HG03060 (cell line): ENCODE results near the gene CD34.
"Not testable (repeated sequence)": the region's sequence is repeated elsewhere in the genome, so short reads cannot be mapped to it uniquely, and the experiment has no call there.

ENCODE experiments used
- ATAC-seq: cut with Tn5 transposase; IDR thresholded peaks from one replicate; pipeline ENCODE4 v1.9.1; 2021; ENCODE audit warnings: low read depth, moderate number of reproducible peaks; ENCODE audit not compliant: unreplicated experiment

The CD34 gene

GRCh38 chr1:207933205-207933800 lies 22.4 kb upstream of the CD34 start:
- ATAC-seq = no peak

DNA sequence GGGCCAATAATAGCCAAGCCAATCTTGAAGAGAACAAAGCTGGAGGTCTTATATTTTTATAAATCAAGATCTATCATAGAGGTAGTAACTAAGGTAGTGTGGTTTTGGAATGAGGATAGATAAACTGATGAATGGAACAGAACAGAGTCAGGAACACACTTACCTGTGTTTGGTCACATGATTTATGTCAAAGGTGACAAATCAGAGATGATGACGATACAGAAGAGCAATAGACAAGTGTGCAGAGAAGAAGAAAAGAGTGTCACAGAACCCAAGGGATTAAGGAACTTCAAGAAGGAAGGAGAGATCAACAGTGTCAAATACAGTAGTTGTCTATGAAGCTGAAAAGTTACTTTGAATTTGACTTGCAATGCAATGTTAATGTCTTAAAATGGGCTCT lies 16.1 kb upstream of the CD34 start:
- ATAC-seq = no peak

DNA sequence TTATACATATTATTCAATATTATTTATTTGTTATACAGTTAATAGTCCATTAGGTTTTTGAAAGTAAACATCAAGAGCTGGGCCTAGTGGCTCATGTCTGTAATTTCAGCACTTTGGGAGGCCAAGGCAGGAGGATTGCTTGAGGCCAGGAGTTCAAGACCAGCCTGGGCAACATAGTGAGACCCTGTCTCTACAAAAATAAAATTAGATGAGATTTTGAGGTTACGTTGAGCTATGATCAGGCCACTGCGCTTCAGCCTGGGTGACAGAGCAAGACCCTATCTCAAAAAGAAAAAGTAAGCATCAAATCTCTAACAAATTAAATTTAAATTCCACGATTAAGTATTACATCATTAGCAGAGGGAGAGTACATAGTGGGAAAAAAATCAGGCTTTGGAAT lies 15.0 kb upstream of the CD34 start:
- ATAC-seq = not testable (repeated sequence)

DNA sequence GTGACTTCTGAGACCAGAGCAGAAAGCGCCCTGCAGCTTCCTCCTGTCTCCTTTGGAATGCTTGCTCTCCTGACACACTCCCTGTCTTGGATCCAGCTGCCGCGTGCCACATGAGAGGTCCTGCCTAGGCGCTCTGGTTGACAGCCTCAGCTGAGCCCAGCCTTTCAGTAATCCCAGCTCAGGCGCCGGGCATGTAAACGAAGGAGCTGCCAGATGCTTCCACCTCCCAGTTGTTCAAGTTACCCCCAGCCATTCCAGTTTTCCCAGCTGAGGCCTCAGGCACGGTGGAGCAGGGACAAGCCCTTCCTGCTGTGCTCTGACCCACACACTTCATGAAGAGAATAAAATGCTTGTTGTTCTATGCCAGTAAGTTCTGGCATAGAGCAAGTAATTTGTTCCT lies 14.3 kb upstream of the CD34 start:
- ATAC-seq = no peak

DNA sequence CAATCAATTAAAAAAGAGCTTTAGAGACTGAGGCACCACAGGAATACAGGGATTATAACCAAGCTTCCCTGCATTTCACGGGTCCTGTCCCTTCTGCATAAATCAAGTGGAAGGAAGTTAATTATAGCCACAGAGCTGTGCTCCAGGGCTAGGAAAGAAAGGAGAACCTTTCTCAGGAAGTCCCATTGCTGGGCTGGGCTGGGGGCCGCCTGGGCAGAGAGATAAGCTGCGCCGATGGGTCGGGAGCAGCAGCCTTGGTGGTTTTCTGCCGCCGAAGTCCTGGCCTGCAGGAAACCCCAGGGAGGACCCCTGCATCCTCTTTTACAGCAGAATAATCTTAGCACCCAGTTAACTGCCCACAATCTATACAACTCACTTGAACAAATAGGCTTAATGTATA lies 12.6 kb upstream of the CD34 start:
- no peak for ATAC-seq

- no peak for ATAC-seq
Measured at GRCh38 chr1:207923121-207923520, 12.2 kb upstream of the CD34 start.

GRCh38 chr1:207922554-207922953 lies 11.6 kb upstream of the CD34 start:
- ATAC-seq = no peak

DNA sequence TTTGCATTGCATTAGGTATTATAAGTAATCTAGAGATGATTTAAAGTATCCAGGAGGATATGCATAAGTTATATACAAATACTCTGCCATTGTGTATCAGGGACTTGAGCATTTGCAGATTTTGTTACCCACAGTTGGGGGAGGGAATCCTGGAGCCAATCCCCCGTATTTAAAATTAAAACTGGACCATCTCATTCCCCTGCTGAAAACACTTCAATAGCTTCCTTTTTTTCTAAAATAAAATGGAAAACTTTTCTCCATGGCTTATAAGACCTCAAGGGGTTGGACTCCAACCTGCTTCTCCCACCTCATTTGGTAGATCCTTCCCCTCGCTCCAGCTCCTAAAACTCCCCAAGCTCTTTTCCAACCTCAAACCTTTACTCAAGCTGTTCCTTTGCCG lies 10.4 kb upstream of the CD34 start:
- ATAC-seq = no peak

- ATAC-seq = no peak
Measured at GRCh38 chr1:207920444-207921021, 9.6 kb upstream of the CD34 start.

- ATAC-seq = no peak
Measured at GRCh38 chr1:207919523-207920170, 8.7 kb upstream of the CD34 start.

DNA sequence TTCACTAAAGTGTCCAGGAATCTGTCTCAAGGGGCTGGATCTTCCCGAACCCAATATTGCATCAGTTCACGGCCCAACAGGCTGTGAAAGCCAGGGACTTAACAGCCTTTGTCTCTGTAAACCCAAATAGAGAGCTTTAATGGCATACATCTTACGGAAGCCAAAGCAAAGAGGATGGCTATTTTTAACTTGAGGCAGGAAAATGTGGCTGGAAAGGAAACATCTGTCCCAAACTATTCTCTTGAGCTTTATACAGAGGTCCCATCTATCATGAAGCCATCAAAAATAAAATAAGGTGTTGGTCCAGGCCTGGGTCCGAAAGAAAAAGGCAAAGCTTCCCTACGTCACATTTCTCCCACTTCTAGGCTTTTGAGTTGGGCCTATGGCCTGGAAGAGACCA lies 7.7 kb upstream of the CD34 start:
- ATAC-seq = no peak

DNA sequence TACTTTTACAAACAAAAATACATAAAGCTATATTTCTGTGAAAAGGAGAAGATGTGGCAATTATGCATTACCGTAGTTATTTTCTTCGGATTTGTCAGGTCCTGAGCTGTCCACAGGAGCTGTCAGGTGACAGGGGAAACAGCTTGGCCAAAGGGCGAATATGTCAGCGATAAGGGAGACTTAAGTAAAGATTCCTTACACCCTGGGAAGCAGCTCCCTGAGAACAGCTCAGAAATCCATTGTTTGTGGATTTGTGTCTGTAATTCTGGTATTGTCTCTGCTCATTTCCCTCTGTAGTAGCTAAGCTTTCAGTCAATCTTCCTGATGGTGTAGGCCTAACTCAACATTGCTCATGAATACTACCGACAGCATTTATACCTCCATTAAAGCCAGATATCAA lies 7.1 kb upstream of the CD34 start:
- ATAC-seq = no peak

DNA sequence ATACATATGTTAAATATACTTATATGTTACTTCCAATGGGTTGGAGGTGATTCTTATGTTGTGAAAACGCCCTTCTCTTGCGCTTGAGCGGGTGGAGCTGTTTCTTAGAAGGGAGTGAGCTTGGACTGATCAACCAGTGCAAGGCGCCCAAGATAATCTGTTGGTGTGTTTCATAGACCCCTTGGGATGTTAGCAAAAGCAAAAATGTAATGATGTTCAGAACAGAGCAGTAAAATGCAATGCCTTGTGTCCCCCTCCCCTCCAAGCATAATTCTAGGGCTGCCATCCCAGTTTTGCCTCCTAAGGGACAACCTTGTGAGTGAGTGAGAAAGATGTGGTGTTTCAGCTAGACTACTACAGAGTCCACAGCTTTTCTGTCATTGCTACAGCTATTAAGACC lies 6.2 kb upstream of the CD34 start:
- no peak for ATAC-seq

DNA sequence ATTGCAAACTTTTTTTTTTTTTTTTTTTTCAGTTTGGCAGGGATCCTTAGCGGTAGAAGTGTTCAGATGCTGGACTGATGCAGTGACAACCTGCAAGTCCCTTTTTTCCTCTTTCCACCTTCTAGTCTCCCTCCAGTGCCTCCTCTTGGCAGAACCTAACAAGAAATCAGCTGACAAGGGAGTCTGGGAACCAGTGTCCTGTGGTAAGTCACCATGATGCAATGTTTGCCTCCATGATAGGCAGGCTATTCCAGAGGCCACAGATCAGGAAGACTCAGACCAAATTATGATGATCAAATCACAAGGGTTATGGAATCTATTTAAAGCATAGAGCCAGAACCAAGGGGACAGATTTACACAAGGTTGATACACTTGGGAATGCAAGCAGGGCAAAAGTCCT lies 3.0 kb upstream of the CD34 start:
- ATAC-seq = no peak

DNA sequence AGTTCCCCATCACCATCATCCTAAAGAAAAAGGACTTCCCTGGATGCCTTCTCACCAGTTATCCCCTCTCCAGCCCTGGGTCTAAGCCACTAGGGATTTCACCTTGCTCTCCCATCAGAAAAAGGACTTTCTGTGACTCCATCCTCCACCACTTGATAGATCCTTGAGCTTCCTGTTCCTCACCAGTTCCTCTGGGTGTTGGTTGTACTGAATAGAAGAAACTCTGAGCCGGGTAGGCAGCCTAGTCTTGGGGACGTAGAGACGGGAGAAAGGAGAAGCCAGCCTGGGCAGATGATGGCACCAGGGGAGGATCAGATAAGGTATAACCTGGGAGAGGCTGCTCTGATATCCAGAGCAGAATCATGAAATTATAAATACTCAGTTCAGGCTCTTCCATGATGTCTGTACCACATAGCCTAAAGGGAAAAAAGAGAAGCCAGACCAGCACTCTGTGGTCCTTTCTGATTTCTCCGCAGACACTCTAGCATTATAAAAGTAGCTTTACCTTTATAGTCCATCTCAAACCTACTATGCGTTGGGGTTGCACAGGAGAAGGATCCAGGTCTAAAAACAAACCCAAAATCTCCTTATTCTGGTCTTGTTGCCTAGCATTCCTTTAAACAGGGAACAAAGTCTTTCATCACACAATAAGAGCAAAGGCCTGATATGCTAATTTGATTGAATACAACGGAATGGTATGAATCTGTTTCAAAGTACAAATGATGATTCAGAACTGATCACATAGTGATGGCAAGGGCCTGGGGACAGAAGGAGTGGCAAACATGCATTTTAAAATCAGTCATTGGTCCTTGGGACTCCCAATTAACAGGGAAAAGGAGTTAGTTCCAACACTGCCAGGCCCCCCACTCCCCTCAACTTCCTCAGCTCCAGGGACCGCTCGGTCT lies 1.2 kb upstream of the CD34 start:
- no peak for ATAC-seq

GRCh38 chr1:207909687-207910086 lies 1.2 kb downstream of the CD34 start:
- ATAC-seq = no peak

DNA sequence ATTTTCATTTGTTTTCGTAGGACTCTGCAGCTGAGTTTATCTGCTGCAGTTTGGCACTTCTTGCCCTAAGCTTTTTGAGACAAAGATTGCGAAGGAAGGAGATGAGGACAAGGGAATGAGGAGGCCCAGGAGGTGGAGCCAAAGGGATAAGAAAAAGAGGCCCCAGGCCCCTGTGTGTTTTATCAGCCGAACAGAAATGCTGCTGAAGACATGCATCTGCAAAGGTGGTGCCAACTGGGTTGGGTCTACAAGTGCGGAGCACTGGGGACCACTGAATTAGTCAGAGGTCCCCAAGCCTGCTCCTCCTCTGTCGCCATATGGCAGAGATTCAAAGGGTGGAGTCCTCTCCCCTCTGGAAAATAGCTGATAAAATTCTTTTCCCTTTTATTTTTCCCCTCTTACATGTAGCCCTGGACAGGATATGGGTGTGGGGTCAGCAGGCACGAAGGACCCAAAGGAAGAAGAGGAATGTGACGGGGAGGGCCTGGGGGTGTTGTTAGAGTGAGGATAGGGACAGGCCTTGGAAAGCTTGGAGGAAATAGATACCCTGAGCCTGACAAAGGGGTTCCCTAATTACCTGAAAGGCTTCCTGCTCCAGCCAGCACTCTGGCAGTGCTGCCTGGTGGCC lies 2.7 kb downstream of the CD34 start:
- ATAC-seq = no peak

- no peak for ATAC-seq
Measured at GRCh38 chr1:207904391-207904790, 6.5 kb downstream of the CD34 start.

DNA sequence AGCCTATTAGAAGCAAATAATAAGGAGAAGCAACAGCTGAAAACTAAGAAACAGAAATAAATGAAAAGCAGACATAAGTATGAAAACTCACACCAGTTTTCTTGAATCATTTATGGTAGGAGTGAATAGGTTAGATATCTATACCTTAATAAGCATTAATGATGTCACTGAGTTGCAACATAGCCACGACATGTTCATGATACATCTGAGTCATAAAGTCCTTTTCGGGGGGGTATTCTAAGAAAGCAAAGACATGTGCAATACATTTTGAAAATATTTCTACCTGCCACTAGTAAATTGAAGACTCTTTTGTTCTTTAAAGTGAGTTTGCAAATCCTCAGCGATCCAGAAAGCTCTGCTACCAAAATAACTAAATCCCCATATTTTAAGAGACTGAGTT lies 7.2 kb downstream of the CD34 start:
- no peak for ATAC-seq

DNA sequence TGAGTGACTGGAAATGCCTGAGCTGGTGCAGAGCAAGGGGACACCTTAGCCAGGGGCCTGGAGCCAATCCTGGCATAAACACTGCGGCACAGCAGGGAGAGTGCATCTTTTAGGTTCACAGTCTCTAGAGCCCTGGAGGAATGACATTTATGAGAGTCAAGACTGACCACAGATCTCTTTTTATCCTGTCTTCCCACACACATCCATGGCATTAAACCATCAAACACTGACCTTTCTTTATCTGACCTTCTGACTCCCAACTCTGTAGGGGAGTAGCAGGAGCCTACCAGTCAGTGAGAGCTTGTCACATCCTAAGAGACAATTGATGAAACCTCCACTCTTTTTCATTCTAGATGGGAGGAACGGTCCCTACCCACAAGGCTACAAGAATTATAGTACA lies 7.9 kb downstream of the CD34 start:
- no peak for ATAC-seq

GRCh38 chr1:207902566-207902965 lies 8.4 kb downstream of the CD34 start:
- no peak for ATAC-seq
